GOT3 (cell line): ENCODE results near the gene EEF2K.

Source experiments
- DNase-seq: peaks from one replicate; lab custom pipeline; 2025; ENCODE audit warnings: mixed read lengths; lab: John Stamatoyannopoulos, UW

The EEF2K gene

GRCh38 chr16:22252317-22252716, 46.2 kb downstream of the EEF2K start:
- DNase-seq: no peak

DNA sequence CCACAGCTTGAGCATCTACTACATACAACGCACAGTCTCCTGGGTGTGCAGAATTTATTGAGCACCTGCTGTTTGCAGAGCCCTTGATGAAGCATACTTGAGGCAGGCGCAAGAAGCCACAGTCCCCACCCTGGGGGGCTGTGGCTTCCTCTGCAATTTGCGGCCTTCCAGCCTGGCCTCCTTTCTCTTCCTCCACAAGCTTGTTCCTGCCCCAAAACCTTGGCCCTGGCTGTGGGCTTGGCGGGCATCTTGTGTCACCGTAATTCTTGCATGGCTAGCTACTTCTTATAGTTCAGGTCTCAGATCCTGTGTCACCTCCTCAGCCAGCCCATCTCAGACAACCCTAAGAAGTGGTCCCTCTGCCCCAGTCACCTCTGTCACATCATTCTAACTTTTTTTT, 47.2 kb downstream of the EEF2K start:
- DNase-seq: no peak

- no peak for DNase-seq
Observed at GRCh38 chr16:22255335-22255734, 49.3 kb downstream of the EEF2K start.

DNA sequence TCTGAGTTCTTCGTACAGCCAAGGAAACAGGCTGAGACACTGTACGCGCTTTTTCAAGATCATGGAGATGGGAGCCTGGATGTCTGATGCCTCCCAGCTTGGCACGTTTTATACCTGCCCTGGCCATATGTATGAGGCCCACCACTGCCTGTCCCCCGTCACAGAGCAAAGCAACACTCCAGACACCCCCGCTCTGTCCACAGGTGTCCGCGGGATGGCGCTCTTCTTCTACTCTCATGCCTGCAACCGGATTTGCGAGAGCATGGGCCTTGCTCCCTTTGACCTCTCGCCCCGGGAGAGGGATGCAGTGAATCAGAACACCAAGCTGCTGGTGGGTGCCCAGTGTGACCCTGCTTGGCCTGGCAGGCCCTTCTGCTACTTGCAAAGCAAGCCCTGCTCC, 51.4 kb downstream of the EEF2K start:
- no peak for DNase-seq

DNA sequence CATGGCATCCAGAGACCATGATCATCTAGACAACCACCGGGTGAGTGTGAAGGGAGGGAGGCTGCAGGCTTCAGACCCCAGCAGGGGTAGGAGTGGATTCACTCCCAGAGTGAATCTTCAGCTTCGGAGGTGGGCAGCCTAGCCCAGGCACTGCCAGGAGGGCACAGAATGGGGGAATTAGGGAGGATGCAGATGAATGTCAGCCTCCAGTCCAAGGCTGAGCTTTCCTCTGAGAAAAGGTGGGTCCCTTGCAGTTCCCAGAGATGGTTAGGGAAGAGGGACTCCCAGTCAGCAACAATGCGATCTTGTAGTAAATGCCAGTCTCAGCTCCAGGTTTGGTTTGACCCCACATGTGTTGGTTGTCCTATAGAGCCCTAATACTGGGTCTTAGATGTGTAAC, 54.4 kb downstream of the EEF2K start:
- no peak for DNase-seq

DNA sequence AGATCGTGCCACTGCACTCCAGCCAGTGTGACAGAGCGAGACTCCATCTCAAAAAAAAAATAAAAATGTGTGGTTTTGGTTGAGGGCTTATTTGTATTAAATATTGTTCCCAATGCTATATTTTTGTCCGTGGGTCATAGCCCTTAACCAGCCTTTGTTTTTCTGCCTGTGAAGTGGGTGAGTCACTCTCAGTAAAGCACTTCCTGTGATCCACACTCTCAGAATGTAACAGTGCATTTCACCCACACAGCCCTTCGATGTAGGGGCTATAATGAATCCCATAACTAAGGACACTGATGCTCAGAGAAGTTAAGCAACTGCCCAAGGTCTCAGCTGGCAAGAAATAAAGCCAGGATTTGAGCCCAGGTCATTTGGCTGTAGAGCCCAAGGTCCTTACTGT, 56.4 kb downstream of the EEF2K start:
- DNase-seq: no peak

GRCh38 chr16:22264786-22265185, 58.7 kb downstream of the EEF2K start:
- DNase-seq: no peak

DNA sequence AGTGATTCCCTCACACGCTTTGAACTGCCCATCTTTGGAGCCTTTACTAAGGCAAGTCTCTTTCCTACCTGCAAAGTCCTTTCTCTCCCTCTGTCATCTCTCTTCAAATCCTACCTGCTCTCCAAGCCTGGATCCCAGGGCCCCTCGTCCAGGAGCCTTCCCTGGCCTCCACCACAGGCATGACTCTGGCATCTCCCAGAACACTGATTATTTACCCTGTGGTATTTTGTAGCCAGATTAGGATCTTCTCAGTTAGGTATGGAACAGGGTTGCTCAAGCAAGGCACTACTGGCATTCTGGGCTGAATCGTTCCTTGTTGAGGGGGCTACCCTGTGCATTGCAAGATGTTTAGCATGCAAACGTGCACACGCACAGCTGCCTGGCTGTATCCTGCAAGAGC, 59.3 kb downstream of the EEF2K start:
- DNase-seq: no peak

GRCh38 chr16:22266546-22266945, 60.5 kb downstream of the EEF2K start:
- no peak for DNase-seq

- no peak for DNase-seq
Observed at GRCh38 chr16:22267764-22268163, 61.7 kb downstream of the EEF2K start.

GRCh38 chr16:22270525-22270924, 64.4 kb downstream of the EEF2K start:
- DNase-seq: no peak

- DNase-seq: no peak
Observed at GRCh38 chr16:22272870-22273650, 67.0 kb downstream of the EEF2K start.

GRCh38 chr16:22274916-22275315, 68.8 kb downstream of the EEF2K start:
- DNase-seq: no peak

DNA sequence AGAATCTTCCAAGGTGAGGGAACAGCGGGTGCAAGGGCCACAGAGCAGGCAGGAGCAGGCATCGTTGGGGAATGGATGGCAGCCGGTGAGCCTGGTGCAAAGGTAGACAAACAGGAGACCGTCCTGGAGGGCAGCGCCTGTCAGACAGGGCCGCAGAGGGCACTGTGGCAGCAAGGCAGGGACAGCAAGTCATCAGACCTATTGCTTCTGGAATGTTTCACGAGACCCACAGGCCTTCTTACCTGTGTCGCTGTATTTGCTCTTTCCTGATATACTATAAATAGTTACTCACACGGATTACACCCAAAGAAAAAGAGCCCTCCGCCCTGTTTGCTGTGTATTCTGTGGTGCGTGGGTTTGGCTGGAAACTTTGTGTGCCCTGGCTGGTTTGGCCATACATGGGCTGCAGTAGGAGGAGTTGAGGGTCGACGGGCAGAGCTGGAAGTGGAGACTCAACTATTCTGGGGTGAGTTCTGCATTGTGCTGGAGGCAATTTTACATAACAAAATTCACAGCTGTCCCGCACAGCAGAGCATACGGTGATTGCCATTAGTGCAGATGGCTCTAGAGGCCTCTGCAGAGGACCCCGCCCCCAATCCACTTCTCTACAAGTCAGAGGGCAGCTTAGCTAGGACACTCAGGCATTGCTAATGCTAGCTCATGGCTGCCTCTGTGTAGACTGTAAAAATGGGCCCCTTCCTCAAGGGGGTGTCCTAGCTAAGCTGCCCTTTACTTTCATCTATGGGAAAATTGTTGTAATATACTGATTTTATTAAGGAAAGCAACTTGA, 72.6 kb downstream of the EEF2K start:
- DNase-seq: no peak

- DNase-seq: no peak
Observed at GRCh38 chr16:22282254-22282892, 76.3 kb downstream of the EEF2K start.

DNA sequence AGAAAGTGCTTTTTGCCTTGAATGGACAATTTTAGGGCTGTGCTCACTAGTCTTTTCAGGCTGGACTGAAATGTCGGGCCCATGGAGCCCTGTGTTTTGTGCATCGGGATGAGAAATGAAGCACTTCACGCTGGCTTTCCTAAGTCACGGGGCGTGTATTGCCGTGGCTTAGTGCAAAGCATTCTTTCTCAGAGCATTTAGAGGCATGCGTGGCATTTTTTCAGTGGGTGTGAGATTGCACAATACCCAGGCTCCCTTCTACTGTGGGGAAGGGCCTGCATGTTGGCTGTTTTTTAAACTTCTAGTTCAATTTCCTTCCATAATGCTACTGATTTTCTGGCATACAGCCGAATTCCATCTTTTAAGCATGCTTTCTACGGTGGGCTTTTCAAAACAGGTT, 78.6 kb downstream of the EEF2K start:
- no peak for DNase-seq

DNA sequence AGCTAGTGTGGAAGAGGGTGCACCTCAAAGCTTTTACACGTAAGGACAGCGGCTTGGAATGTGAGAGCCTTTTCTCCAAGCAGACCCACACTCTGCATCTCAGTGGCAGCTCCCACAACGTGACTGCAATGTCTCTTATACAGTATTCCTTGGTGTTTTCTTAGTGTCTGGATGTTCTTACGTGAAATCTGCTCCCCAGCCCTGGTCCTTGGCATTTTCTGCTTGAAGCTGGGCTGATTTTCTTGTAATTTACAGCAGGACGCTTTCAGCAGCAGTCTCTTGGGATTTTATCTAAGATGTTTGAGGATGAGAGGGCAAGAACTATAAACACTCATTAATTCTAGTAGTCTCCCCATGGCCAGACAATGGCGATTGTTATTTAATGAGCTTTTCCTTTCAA, 79.0 kb downstream of the EEF2K start:
- DNase-seq: no peak

GRCh38 chr16:22291020-22291419, 84.9 kb downstream of the EEF2K start:
- DNase-seq: no peak

DNA sequence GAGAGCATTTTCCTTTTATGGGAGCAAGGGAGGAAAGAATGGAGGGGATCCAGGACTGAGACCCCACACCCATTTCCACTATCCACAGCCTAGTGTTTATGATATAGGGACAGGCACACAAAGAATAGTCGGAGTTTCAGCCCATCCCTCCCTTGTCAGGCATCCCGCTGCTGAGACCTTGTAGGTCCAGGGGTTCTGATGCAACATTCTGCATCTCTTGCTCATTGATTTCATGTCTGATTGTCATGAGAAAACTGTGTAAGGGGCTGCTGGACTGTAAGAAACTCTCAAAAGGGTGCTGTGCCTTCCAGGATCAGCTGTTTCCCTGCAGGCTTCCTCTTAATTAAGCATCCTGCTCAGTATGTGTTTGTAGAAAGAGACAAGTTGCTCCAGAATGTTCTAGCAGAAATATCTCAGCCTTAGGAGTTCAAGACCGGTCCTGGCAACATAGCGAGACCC, 85.8 kb downstream of the EEF2K start:
- no peak for DNase-seq

DNA sequence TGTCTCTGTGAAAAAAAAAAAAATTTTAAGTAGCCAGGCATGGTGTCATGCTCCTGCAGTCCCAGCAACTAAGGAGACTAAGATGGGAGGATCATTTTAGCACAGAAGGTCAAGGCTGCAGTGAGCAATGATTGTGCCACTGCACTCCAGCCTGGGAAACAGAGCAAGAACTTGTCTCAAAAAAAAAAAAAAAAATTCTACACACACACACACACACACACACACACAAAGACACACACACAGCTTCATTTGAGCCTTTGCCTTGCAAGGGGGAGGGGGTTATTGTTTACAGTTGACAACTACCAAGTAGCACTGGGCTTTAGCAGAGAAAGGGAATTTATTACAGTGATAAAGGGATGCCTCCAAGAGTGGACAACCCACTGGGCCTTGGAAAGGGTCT, 86.2 kb downstream of the EEF2K start:
- no peak for DNase-seq

DNA sequence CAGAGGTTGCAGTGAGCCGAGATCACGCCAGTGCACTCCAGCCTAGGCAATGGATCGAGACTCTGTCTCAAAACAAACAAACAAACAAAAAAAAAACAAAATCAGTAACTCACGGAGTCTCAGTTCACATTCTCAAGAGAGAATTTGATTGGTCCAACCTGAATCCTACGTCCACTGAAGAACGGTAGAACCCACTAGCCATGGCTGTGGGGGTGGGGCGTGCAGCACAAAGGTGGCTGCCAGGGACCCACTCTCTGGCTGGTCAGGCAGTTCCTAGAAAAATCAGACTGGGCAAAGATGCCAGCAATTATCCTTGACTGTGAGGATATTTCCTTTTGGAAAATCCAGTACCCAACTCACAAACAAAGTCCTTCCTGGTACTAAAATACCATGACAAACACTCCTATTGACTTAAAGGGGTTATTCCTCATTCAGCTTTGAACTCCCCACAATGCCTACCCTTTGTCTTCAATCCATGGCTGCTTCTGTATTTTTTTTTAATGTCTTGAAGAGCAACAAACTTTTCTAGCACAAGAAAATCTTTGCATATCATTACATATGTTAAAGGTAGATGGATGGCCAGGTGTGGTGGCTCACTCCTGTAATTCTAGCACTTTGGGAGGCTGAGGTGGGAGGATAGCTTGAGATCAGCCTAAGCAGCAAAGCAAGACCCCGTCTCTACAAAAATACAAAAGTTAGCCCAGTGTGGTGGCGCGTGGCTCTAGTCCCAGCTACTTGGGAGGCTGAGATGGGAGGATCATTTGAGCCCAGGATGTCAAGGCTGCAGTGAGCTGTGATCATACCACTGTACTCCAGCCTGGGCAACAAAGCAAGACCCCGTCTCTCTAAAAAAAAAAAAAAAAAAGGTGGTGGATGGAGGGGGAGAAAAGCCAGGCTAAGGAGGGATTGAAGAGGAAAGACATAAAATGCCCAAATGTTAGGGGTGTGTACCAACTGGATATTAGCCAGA, 87.3 kb downstream of the EEF2K start:
- no peak for DNase-seq
